Mucosa of descending colon (tissue), 3 donors: Measurements from ENCODE around the gene EFNA5. TPM values are rescaled to one million over a fixed set of nuclear protein-coding genes. Genes with fewer than 3 reads are reported as not detected.

ENCODE experiments used
- ATAC-seq: fragments of 200-7000 bp; cut with Tn5 transposase; one replicate; pipeline ENCODE4 v1.9.1; 2020; ENCODE audit warnings: mild to moderate bottlenecking, moderate library complexity
- DNase-seq, 3 donors: peaks; one replicate each; pipeline ENCODE4 v3.0.0-alpha.2; 2020
- H3K36me3 ChIP-seq: fragments of 200-600 bp; one replicate; pipeline ENCODE4 v1.8.0; 2021; ENCODE audit warnings: low read depth, mild to moderate bottlenecking
- H3K4me1 ChIP-seq: fragments of 200-600 bp; one replicate; pipeline ENCODE4 v1.8.0; 2021; ENCODE audit warnings: low read depth, mild to moderate bottlenecking
- H3K4me3 ChIP-seq: fragments of 200-600 bp; one replicate; pipeline ENCODE4 v1.8.0; 2021; ENCODE audit warnings: mild to moderate bottlenecking
- H3K9me3 ChIP-seq: fragments of 200-600 bp; one replicate; pipeline ENCODE4 v1.8.0; 2021; ENCODE audit warnings: mild to moderate bottlenecking
- intact Hi-C, 2 donors: fragments of 100-400 bp; cut with DNase I in 1 of 2; cut with micrococcal nuclease in 1 of 2; formaldehyde crosslinking; loops; one replicate each; pipeline versions ENCODE4 v1.11.0 to v1.11.1; 2022; cut with DNase I, micrococcal nuclease
- total RNA-seq, 3 donors: library from RNA; stranded (reverse); fragmentation: NEBNext Ultra II Directional in 2 of 3; extraction: Animal tissue kit (Norgen Biotek cat#: 25700) in 2 of 3; gene quantifications; one replicate each; pipeline versions ENCODE4 v1.2.1 to v1.2.4, GENCODE V29; 2021 to 2023
- TF ChIP-seq, protein P1 (sequence below): fragments of 200-600 bp; IDR thresholded peaks from one replicate; pipeline ENCODE4 v1.8.0; 2022; ENCODE audit warnings: antibody characterized with exemption, mild to moderate bottlenecking
- donor health status: DM: no; HTN: no; CAD: no; lungs with moderate emphysema.
- donor health status: DM: no; HTN: no; CAD: no.
- donor health status: DM: no; HTN: yes; CAD: no.

Gene EFNA5
- total RNA-seq, 3 donors from 2014 or later, result 12.7 to 14.4 (median 14.3) TPM

GRCh38 chr5:107548477-107548876, 122.3 kb downstream of the EFNA5 start:
- H3K4me1 ChIP-seq, result no peaks in the 10 kb centered on the region
- no peak overlapping the region for H3K4me3 ChIP-seq
- H3K36me3 ChIP-seq, result no peaks in the 10 kb centered on the region
- no peak for ATAC-seq
- TF ChIP-seq, protein P1, sequence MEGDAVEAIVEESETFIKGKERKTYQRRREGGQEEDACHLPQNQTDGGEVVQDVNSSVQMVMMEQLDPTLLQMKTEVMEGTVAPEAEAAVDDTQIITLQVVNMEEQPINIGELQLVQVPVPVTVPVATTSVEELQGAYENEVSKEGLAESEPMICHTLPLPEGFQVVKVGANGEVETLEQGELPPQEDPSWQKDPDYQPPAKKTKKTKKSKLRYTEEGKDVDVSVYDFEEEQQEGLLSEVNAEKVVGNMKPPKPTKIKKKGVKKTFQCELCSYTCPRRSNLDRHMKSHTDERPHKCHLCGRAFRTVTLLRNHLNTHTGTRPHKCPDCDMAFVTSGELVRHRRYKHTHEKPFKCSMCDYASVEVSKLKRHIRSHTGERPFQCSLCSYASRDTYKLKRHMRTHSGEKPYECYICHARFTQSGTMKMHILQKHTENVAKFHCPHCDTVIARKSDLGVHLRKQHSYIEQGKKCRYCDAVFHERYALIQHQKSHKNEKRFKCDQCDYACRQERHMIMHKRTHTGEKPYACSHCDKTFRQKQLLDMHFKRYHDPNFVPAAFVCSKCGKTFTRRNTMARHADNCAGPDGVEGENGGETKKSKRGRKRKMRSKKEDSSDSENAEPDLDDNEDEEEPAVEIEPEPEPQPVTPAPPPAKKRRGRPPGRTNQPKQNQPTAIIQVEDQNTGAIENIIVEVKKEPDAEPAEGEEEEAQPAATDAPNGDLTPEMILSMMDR, result no peak
- H3K9me3 ChIP-seq, result no peaks in the 10 kb centered on the region
- intact Hi-C loops, result no loop called here
- no peak for DNase-seq

DNA sequence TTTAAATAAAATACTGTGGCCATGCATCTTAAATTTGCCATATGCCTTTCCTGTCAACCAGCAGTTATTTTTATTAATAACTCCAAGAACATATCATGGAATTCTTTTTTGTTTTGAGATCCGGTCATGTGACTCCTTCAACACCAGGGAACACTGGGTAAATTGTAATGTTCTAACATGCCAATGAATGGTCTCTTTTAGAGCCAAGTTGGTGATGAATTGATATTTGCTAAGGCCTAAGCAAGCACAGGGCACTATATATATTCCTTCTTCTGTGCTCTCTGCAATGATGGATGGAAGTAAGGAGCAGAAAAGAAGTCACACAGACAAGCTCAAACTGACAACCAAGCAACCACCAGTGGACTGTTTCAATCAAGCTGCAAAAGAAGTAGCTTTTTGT, 124.0 kb downstream of the EFNA5 start:
- ATAC-seq (no peak), DNase-seq (no peak)
- Histone ChIP-seq H3K9me3 (no peaks in the 10 kb centered on the region), H3K4me1 (no peaks in the 10 kb centered on the region), H3K4me3 (no peak overlapping the region), H3K36me3 (no peaks in the 10 kb centered on the region)
- intact Hi-C loops, result no loop called here
- TF ChIP-seq, protein P1, result no peak

DNA sequence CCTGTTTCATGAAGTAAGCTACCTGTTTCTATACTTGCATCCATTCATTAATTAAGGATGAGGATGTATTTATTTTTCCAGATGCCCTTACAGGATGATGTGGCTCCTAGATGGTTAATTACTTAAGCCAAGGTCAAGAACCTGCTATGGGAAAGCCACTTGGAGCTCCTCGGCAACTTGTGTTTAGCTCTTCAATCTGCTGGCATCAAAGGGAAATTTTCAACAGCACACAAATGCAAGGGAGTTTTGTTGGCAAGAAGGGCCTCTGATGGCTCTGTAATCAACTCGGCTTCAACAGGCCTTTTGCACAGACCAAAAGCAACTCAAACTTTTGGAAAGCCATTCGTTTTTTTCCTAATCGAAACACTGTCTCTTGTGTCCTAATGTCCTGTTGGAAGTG, 125.3 kb downstream of the EFNA5 start:
- H3K4me3 ChIP-seq, result no peak overlapping the region
- H3K4me1 ChIP-seq, result no peaks in the 10 kb centered on the region
- intact Hi-C loops, result no loop called here
- ATAC-seq (no peak), DNase-seq (no peak)
- H3K9me3 ChIP-seq, result no peaks in the 10 kb centered on the region
- TF ChIP-seq, protein P1, result no peak
- H3K36me3 ChIP-seq, result no peaks in the 10 kb centered on the region

DNA sequence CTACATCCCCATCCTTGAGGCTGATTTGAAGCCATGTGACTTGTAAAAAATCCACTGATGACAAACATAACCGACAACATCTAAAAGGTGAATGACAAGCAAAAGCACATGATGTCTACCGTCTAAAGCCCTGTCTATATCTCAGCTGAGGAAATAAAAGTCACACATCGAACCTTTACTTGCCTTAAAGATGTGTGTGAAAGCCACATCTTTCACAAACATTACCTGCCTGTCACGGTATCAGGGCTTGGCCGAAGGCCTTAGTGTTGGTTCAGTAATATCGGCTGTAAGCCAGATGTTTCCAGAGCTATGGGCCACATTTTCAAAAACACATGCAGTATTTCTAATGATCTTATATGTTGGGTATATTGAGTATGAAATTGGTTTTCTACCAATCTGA, 125.8 kb downstream of the EFNA5 start:
- DNase-seq (no peak), ATAC-seq (no peak)
- H3K4me1 ChIP-seq, result no peaks in the 10 kb centered on the region
- no peaks in the 10 kb centered on the region for H3K36me3 ChIP-seq
- no peak overlapping the region for H3K4me3 ChIP-seq
- intact Hi-C loops, result no loop called here
- no peaks in the 10 kb centered on the region for H3K9me3 ChIP-seq
- TF ChIP-seq, protein P1, result no peak

DNA sequence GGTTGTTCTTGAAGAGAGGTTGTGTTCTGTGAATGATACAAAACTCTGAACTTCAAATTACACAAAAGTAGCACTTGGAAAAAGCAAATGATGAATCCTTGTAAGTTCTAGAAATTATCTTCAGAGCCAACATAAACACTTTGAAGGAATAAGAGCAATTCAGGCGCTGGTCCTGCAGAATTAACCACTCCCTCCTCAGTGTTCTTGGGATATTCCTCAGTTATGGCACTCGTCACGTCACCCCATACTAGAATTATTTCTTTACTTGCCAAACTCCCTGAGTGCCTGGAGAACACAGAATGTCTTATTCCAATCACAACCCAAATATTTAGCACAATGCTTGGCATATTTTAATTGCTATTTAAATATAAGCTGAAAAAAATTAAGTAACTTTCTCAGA, 126.3 kb downstream of the EFNA5 start:
- no peaks in the 10 kb centered on the region for H3K36me3 ChIP-seq
- TF ChIP-seq, protein P1, result no peak
- H3K4me3 ChIP-seq, result no peak overlapping the region
- H3K9me3 ChIP-seq, result no peaks in the 10 kb centered on the region
- intact Hi-C loops, result no loop called here
- H3K4me1 ChIP-seq, result no peaks in the 10 kb centered on the region
- ATAC-seq (no peak), DNase-seq (no peak)

DNA sequence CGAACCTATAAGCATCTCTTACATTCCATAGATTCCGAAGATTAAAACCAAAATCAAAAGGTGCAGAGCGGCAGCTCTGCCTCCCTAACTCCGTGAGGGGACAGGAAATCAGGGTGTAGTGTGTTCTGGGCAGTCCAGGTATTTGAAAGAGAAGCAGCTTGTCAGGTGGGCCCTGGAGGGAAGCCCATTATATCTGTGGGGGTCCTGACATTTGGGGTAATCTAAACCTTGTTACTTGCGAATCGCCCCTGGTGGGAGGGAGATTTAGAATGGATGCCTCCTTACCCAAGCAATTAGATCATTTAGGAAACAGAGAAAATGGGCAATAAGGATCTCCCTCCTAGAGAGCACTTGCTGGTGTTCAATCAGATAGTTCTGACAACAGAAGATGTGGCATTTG, 126.9 kb downstream of the EFNA5 start:
- intact Hi-C loops, result no loop called here
- Histone ChIP-seq H3K9me3 (no peaks in the 10 kb centered on the region), H3K4me1 (no peaks in the 10 kb centered on the region), H3K4me3 (no peak overlapping the region), H3K36me3 (no peaks in the 10 kb centered on the region)
- ATAC-seq (no peak), DNase-seq (no peak)
- TF ChIP-seq, protein P1, result no peak
